Measurements from ENCODE around the gene IQSEC1.

The IQSEC1 gene

DNA sequence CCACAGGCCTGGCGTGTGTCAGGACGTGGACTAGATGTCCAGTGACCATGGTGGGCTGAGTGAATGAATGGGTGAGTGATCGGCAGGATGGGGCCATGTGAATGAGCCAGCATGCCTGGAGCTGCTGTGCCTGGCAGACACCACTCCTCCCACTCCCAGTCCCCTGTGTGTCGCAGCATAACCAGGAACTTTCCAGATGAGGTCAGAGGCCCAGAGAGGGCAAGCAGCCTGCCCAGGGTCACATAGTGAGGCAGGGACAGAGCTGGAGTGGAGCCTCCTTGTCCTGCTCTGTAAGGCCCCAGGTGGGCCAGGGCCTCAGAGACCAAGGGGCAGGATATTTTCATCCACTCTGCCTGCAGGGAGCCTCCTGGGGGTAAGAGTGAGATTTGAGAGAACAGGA, 6.4 kb downstream of the IQSEC1 start:
- DNase-seq: no peak

DNA sequence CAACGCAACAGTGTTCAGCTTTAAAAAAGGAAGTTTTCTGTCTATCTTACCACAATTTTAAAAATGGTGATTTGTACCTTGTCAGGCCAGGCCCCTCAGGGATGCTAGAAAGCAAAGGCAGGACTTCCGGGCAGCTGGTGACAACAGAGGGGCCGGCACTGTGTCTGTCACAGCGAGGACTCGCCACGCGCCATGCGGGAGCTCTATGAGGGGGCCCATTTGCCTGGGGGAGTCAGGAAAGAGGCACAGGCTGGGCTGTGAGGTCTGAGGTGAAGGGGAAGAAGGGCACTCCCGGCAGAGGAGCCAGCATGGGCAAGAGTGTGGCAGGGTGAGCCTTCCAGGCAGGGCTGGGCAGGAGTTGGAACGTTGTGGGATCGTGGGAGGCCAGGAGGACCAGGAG, 7.0 kb downstream of the IQSEC1 start:
- no peak for DNase-seq

DNA sequence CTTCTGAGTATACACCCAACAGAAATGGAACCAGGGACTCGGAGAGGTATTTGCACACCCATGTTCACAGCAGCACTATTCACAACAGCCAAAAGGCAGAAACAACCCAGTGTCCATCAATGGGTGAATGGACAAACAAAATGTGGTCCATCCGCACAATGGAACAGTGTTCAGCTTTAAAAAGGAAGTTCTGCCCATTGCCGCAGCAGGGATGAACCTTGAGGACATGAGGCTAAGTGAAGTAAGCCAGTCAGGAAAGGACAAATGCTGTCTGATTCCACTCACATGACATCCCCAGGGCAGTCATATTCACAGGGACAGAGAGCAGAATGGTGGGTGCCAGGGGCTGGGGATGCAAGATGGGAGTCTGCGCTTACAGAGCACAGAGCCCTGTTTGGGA, 7.5 kb downstream of the IQSEC1 start:
- DNase-seq: no peak

DNA sequence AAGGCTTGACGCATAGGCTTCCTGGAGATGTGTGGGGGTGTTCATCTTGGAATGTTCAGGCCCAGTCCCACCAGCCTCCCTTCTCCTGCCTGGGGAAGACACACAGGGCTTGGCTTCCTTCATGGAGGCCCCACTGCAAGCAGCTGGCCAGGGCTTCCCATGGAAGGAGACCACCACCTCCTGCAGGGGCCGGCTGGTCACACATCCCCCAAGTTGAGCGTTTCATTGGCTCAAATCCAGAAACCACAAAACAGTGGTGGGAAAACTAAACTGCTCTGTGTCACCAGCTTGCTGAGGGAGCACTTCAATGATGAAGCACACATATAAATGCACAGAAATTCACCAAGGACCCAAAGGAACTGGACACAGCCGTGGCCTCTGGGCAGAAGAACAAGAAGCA, 8.3 kb downstream of the IQSEC1 start:
- no peak for DNase-seq

DNA sequence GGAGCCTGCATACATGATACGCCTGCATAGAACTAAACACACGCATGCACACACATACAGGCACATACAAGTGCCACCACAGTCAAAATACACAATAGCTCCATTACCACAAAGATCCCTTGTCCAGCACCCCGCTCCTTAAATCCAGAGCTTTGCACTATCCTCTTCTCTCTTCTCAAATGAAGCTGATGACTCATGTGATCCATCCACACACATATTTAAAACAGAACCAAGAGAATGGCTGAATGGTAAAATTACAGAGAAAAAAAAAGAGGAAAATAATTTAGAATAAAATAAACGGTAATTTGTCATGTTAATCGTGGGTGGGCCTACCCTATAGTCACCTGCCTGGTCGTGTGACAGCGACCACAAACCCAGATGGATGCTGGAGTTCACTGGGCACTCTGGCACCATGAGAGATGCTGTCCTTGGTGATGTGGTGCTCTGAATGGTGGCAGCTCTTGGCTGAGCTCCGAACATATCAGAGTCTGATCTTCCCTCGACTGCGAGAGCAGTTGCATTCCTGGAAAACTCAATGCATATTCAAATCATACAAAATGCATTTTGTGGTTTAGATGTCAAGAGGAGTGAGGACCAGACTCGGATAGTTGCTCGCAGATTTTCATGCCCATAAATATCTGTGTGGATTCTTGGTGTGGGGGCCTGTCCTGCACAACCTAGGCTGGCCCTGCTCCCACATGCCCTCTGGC, 8.9 kb downstream of the IQSEC1 start:
- DNase-seq: no peak

DNA sequence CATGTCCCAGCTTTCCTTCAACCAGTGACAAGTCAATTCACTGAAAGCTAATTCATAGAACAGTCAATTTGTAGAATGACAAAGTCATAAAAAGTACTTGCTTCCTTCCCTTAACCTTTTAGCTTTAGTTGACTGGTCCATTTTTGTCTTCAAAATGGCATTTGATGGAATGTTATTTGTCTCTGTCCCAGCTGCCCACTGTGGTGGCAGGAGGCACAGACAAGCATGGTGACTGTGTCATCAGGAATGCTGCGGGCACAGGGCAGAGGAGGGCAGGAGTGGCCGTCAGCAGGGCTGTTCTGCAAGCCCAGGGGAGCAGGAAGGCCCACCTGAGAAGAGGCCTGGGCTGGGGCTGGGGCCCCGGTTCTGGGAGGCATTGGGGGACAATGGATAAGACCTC, 10.0 kb downstream of the IQSEC1 start:
- no peak for DNase-seq

- DNase-seq: no peak
Measured at GRCh38 chr3:13062647-13063046, 10.6 kb downstream of the IQSEC1 start.

- DNase-seq: no peak
Measured at GRCh38 chr3:13060341-13060910, 12.8 kb downstream of the IQSEC1 start.

DNA sequence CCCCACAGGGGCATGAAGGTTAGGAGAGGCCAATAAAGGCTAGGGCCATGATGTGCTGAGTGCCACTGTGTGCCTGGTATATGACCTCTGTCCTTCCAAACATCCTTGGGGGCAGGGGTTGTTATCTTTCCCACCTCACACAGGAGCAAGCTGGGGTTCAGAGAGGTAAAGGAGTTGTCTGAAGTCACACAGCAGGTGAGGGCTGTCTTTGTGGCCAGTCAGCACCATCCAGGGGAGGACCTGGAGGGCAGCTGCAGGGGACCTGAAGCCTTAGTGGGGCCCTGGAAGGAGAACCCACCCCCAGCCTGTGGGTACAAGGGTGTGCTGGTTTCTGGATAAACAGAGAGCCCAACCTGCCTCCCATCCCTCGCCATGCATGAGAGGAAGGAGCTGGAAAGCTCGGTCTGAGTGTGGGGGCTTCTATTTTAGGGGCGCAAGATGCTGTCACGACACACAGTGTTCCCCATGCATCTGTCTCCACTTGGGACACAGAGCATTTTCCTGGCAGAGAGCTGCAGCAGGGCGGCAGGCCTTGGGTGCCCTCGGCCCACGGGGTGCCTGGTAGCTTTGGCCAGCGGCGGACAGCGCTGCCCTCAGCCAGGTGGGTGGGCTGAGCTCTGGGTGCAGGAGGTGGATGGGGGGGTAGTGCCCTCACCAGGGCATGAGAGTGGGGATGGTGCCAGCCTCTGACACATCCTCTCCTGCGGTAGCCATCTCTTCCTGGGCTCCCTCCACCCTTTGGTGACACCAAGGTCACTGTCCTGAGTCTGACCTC, 14.7 kb downstream of the IQSEC1 start:
- DNase-seq: no peak

- DNase-seq: no peak
Measured at GRCh38 chr3:13057282-13058040, 15.8 kb downstream of the IQSEC1 start.

- DNase-seq: no peak
Measured at GRCh38 chr3:13055634-13056033, 17.6 kb downstream of the IQSEC1 start.

DNA sequence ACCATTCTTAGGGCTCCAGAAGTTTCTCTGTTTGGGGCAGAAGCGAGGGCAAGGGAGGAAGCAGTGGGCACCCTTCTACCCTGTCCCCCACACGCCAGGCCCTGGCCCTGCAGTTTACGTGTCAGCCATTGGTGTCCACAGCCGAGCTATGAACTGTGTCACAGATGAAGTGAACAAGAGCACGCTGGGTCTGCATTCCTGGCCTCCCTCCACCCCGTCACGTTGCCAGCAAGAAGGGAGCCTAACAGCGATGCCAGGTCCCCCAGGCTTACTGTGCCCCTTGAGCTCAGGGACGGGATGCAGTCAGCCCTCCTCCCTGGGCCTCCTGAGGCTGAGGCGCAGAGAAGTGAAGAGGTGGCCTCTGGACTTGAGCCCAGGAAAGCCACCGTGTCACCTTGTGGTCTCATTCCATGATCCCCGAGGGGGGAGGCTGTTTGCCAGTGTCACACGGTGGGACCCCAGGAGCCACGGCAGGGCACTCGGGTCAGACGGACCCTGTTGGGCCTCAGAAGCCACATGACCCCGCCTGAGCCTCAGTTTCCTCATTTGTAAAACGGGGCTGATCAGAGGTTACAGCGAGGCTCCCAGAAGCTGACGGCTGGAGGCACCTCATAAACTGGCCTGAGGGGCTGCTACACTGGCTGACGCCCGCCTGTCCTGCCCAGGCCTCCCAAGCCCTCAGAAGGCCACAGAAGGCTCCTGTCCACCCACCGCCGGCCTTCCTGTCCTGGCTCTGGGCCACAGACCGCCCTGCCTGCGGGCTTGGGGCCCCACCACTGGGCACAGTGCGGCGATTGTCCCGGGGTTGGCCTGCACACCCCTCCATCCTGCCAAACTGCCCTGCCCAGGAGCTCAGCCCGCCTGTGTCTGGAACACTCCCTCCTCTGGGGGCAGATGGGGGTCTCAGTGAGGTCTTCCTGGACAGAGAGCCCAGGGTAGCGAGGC, 18.6 kb downstream of the IQSEC1 start:
- DNase-seq: no peak

DNA sequence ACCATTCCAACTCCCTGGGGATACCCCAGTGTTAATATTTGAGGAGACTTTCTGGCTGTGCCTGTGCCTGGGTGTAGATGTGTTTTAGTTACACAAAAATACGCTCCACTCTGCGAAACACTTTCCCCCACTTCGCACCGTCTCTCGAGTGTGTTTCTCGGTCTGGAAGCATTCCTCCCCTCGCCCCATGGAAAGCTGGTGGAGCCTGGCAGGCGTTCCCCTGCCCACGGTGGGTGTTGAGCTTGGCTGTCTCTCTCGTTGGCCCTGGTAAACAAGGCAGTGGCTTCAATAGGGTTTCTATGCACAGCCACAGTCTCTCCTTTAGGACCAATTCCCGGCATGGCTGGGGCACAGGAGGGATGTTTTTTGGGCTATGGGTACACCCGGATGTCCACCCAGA, 19.3 kb downstream of the IQSEC1 start:
- DNase-seq: no peak

- DNase-seq: no peak
Measured at GRCh38 chr3:13053420-13053819, 19.8 kb downstream of the IQSEC1 start.

DNA sequence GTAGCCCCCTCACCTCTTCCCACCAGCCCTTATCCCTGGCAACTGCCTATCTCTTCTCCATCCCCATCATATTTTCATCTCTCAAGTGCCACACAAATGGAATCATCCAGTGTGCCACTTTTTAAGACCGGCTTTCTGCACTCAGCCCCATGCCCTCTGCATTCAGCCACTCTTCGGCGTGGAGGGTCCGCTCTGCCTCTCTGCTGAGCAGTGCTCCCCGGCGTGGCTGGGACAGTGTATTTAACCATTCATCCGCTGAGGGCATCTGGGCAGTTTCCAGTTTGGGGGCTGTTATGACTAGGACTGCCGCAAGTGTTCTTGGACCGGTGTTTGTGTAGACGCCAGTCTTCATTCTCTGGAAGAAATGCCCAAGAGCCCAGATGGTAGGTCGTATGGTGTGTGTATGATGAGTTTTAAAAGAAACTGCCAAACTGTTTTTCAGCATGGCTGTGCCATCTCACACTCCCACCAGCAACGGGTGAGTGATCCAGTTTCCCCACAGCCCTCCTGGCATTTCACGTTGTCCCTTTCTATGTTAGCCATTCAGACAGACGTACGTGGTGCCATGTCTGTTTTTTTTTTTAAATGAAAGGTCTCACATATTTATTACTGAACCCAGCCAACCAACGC, 20.9 kb downstream of the IQSEC1 start:
- DNase-seq: no peak

DNA sequence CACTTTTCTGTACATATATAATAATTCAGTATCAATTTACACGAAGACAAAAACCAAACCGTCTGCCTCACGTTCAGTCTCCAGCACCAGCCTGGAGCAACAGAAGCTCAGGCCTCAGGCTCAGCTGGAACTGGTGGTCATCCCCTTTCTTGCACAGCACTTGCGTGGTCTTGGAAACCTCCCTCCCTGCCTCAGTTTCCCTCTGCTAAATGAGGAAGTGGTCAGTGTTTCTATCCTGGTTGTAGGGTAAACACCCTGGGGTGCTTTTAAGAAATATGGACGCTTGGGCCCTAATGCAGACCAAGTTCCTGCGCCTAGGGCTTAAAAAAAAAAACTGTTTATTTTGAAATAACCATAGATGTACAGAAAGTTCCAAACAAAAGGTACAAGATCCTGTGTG, 21.6 kb downstream of the IQSEC1 start:
- no peak for DNase-seq

GRCh38 chr3:13051066-13051465, 22.2 kb downstream of the IQSEC1 start:
- DNase-seq: no peak

DNA sequence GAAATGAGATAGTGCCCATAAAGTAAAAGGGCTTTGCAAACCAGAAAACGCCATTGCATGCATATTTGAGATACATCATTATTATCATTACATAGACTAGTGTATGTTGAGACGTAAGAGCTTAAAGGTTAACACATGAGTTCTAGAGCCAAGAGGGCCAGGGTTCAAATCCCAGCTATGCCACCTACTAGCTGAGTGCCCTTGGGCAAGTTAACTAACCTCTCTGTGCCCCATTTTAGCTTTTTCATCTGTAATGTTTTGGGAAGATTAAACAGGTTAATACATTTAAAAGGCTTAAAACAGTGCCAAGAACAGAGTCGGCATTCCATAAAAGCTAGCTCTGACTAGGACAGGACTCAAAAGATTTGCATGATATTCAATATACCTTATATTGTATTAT, 22.8 kb downstream of the IQSEC1 start:
- no peak for DNase-seq

GRCh38 chr3:13049400-13049799, 23.8 kb downstream of the IQSEC1 start:
- no peak for DNase-seq

DNA sequence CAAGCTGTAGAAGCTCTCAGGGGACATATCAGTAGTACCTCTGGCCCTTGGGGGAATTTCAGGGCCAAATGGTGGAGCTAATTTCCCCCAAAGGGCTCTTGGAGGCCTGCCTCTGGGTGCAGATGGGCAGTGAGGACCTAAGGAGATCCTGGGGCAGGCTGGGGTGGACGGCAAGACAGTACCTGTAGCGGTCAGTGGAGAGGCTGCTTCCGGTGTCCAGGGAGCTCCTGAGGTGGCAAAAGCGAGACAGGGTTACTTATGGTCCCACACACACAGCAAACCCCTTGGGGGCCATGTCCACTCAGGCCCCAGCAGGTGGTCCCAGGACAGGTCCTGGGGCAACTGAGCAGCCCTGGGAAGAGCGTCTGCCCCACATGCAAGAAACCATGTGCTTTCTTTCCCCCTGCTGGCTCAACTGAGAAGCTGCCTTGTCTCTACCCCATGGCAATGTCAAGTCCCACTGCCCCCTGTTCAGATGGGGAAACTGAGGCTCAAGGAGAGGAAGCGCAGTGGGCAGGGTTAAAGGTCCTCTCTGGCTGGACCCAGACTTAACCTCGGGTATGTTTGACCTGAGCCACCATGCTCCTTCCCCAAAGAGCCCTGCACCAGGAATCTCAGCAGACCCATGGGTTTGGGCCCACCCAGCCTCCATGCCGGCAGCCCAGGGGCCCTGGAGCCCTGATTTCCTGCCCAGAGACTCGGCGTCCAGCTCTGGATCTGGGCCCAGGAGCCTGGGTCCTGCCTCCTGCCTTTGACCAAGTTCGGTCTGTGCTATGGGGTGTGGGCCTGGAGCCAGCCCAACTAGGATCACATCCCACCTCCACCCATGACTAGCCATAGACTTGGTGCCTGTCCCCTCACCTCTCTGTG, 25.7 kb downstream of the IQSEC1 start:
- DNase-seq: no peak

All from stimulated activated CD4-positive, alpha-beta T cell treated with anti-CD3 and anti-CD28 coated beads, Interleukin-4, amount 100 ng/mL, for 24 hours (primary cell).